ENCODE data around the gene ZNF774. TPM values are rescaled to one million over a fixed set of nuclear protein-coding genes. Genes with fewer than 3 reads are reported as not detected.
"Not testable (repeated sequence)": the region's sequence is repeated elsewhere in the genome, so short reads cannot be mapped to it uniquely, and the experiment has no call there.

ZNF774 gene
- total RNA-seq, 1 donor from 2014 or later = 1.4 TPM

- ATAC-seq (no peak), DNase-seq (ENCODE audit: low spot score) (no peak)
Measured at GRCh38 chr15:90344662-90345061, 7.4 kb upstream of the ZNF774 start.

- DNase-seq (ENCODE audit: low spot score) (no peak), ATAC-seq (no peak)
Measured at GRCh38 chr15:90345857-90346256, 6.2 kb upstream of the ZNF774 start.

GRCh38 chr15:90347431-90348065 lies 4.5 kb upstream of the ZNF774 start:
- not testable (repeated sequence) for DNase-seq (ENCODE audit: low spot score); ATAC-seq

DNA sequence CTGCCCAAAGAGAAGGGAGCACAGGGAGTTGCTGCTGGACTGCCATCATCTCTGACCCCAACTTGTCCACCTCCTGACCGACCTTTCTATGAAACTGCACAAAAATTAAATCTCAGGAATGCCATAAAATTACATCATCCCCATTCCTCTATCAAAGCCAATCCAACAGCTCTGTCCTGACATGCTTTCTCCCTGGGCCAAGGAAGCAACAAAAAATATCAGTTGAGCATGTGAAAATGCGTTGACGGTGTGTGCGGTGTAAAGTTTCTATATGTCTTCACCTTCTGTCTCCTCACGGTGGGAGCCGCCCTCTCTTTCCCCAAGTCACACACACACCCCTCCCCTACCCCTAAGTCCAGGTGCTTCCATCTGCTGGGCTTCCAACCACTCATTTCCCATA lies 3.6 kb upstream of the ZNF774 start:
- DNase-seq (ENCODE audit: low spot score) (no peak), ATAC-seq (no peak)

GRCh38 chr15:90349072-90349471 lies 3.0 kb upstream of the ZNF774 start:
- ATAC-seq = no peak
- DNase-seq (ENCODE audit: low spot score) = no peak

DNA sequence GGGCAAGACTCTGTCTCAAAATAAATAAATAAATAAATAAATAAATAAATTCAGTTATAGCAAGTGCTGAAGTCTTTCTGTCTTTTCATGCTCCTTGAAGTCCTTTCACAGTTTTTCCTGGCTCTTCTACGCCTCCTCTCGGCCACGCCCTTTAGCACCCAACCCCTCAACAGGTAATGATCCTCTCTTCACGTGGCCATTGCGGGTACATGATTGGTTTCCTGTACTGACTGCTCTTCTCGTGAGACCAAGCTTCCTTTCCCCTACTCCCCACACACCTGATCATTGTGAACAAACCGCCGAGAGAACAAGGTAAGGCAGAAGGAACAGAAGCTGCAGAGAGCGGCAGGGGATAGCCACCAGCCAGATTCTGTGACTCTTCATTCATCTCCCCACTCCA lies 2.3 kb upstream of the ZNF774 start:
- DNase-seq (ENCODE audit: low spot score) = no peak
- no peak for ATAC-seq

DNA sequence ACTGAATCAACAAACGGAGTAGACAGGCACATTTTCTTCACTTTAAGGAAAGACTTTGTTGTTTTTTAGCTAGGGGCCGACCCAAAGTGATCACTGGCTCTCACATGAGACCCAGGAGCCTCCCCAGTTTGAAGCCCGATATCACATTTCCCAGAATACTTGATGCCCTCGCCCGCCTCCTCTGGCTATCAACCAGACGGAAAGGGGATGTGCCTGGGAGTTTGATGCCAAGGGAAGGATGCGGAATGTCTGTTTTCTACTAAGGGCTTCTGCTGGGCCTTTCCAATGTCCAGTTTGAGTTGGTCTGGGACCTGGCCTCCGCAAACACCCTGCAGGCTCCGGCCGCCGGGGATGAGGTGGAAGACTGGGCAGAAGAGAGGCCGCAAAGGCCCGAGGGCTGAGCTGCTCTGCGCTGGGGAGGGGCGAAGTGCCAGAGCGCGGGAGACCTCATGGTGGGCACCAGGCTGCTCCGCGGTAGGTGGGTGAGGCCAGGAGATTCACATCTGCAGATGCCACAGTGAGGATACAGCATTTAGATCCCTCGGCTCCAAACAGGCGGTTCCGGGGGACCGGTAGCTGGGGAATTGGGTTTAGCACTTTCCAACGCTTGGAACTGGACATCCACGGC lies 491 bp upstream of the ZNF774 start:
- ATAC-seq (peak; percentile 32), DNase-seq (ENCODE audit: low spot score) (no peak)

DNA sequence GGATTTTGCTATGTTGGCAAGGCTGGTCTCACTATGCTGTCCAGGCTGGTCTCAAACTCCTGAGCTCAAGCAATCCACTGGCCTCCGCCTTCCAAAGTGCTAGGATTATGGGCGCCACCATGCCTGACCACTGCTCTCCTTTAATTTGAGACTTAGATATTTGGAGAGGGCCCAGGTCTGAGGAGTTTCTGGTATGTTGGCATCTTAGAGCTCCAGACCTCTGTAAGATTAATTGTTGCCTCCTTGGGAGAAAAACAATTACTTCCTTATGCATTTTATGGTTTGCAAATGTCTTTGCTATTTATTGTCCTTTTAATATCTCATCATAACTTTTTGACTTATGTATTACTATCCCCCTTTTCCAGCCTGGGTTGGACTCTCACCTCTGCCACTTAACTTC lies 2.9 kb downstream of the ZNF774 start:
- DNase-seq (ENCODE audit: low spot score) = no peak
- no peak for ATAC-seq

- no peak for ATAC-seq
- DNase-seq (ENCODE audit: low spot score) = no peak
Measured at GRCh38 chr15:90358124-90359033, 6.3 kb downstream of the ZNF774 start.

- ATAC-seq (no peak), DNase-seq (ENCODE audit: low spot score) (no peak)
Measured at GRCh38 chr15:90360746-90361145, 8.7 kb downstream of the ZNF774 start.

- DNase-seq (ENCODE audit: low spot score) (no peak), ATAC-seq (no peak)
Measured at GRCh38 chr15:90362936-90363212, 10.8 kb downstream of the ZNF774 start.

DNA sequence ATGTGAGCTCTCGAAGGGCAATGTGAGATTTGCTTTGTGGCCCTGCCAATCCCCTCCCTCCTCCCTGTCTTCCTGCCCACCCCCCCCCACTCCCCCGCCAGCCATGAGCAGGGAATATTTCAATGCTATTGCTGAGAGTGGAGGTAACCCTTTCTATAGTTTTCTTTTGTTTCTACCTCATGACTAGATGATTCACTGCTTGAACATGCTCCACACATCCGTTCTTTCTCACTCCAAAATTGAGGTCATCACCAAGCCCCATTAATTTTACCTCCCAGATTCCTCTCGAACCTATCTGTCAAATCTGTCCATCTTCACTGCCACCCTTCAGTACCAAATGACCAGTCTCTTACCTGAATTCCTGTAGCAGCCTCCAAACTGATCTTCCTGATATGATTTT lies 12.2 kb downstream of the ZNF774 start:
- DNase-seq (ENCODE audit: low spot score) (no peak), ATAC-seq (no peak)

DNA sequence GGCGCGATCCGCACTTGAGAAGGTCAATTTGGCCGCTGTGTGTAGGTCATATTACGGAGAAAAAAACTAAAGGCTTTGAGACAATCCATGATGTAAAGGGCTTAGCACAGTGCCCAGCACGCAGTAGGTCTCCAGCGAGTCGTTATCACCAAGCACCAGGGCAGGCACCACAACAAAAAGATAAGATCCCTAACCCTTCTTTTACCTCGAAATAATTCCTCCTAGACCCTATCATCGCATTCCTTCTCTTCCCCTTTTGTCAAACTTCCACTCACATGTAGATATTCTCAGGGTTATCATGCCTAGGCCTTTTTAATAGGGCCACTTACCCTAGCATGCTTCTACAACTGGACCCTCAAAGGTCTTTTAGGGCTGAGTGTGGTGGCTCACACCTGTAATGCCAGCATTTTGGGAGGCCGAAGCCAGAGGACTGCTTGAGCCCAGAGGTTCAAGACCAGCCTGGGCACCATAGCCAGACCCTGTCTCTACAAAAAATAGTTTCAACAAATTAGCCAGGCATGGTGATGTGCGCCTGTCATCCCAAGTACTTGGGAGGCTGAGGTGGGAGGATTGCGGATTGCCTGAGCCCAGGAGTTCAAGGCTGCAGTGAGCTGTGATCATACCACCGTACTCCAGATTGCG lies 13.5 kb downstream of the ZNF774 start:
- no peak for ATAC-seq

GRCh38 chr15:90367576-90367975 lies 15.5 kb downstream of the ZNF774 start:
- ATAC-seq = peak; percentile 18
- DNase-seq (ENCODE audit: low spot score) = no peak

More for the DNA sequence above, 13.5 kb downstream of the ZNF774 start:
- DNase-seq (ENCODE audit: low spot score) = no peak

GRCh38 chr15:90375071-90375470 lies 23.0 kb downstream of the ZNF774 start:
- no peak for DNase-seq (ENCODE audit: low spot score)
- no peak for ATAC-seq

- DNase-seq (ENCODE audit: low spot score) (no peak), ATAC-seq (no peak)
Measured at GRCh38 chr15:90376789-90377188, 24.7 kb downstream of the ZNF774 start.

GRCh38 chr15:90379263-90379662 lies 27.2 kb downstream of the ZNF774 start:
- DNase-seq (ENCODE audit: low spot score) (no peak), ATAC-seq (no peak)

DNA sequence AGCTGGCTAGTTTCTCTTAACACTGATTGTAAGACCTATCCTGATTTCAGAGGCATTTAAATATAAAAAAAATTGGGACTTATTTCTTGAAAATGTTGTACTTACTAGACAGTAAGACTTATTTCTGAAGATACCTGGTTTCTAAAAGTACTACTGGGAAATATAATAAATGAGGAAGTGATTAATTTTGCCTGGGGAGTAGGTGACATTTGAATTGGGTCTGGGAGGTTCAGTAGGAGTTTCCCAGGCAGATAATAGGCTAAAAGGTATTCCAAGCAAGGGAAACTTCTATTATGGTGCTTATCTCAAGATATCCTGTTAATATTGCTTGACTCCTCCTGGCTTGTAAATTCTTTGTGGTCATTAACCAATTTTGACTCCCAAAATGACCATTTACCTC lies 29.4 kb downstream of the ZNF774 start:
- no peak for DNase-seq (ENCODE audit: low spot score)
- no peak for ATAC-seq

- DNase-seq (ENCODE audit: low spot score) (no peak), ATAC-seq (no peak)
Measured at GRCh38 chr15:90382320-90382719, 30.2 kb downstream of the ZNF774 start.

- ATAC-seq = no peak
Measured at GRCh38 chr15:90386221-90386620, 34.1 kb downstream of the ZNF774 start.

More at GRCh38 chr15:90386221-90386620, 34.1 kb downstream of the ZNF774 start:
- DNase-seq (ENCODE audit: low spot score) = no peak
